ENCODE results near the gene UBA52. TPM values are rescaled to one million over a fixed set of nuclear protein-coding genes. Genes with fewer than 3 reads are reported as not detected.
A peak's percentile ranks its signal among the peaks of the same experiment; 100 is the strongest.

Gene UBA52
- total RNA-seq, 1 experiment from 2014 or later, result 1,265 TPM

GRCh38 chr19:18594096-18594823 lies 22.6 kb downstream of the UBA52 start:
- no peaks in the 10 kb centered on the region for H3K79me1 ChIP-seq (ENCODE audit: insufficient read depth, low read depth, low read length, poor library complexity, severe bottlenecking)
- no peak overlapping the region for H4K5ac ChIP-seq (ENCODE audit: insufficient read length, low read depth, low read length)
- no peak overlapping the region for H3K4ac ChIP-seq (ENCODE audit: low read depth, low read length)
- H3K4me1 ChIP-seq (ENCODE audit: insufficient read depth, low read length), result peaks cover 8% of the 10 kb centered on the region; the same call in 1 of the 2 replicates
- no CpG with 5 or more reads among the region's 54 CpGs for WGBS (ENCODE audit: extremely low coverage, insufficient read length, low lambda C conversion rate)
- no peak overlapping the region for H2BK12ac ChIP-seq (ENCODE audit: insufficient read length, low read depth, low read length)
- TF ChIP-seq CTCF (conservative IDR thresholded peaks at IDR 0.05), result peak; percentile 80
- H4K91ac ChIP-seq (ENCODE audit: insufficient read length, low read depth, low read length), result no peak overlapping the region
- H3K4me2 ChIP-seq (ENCODE audit: insufficient read depth, insufficient read length, low read length), result peak overlapping the region; percentile 77
- Mint-ChIP-seq H3K4me1 (peaks cover 41 to 50% of the 10 kb centered on the region in 2 experiments), H3K4me3 (peak overlapping the region; percentile 56 to 82), H3K27me3 (ENCODE audit: low read depth) (peaks cover 21% of the 10 kb centered on the region), H3K9me3 (no peaks in the 10 kb centered on the region; a peak in 1 of 5 replicates), H3K36me3 (ENCODE audit: insufficient read depth in 1 of 3, low read depth in 3 of 3) (peaks cover 3 to 16% (median 5%) of the 10 kb centered on the region in 3 experiments; a peak in 5 of 7 replicates), H3K27ac (peak overlapping the region; percentile 70 to 74 (median 73))
- H3K23ac ChIP-seq (ENCODE audit: insufficient read length, low read depth, low read length), result no peak overlapping the region
- H2BK5ac ChIP-seq (ENCODE audit: insufficient read length, low read length), result no peak overlapping the region
- H2AFZ ChIP-seq (ENCODE audit: low read length), result no peak overlapping the region
- H3K14ac ChIP-seq (ENCODE audit: insufficient read depth, low read length), result peak overlapping the region; percentile 77; the same call in 1 of the 2 replicates
- peak overlapping the region; percentile 80 for H3K18ac ChIP-seq (ENCODE audit: insufficient read length, low read depth, low read length)
- no peak overlapping the region for H3T11ph ChIP-seq (ENCODE audit: low read length)
- no peak overlapping the region for H4K8ac ChIP-seq (replicated peaks; ENCODE audit: insufficient read length, low read depth, low read length)
- H2BK20ac ChIP-seq (ENCODE audit: low read depth, low read length, poor library complexity, severe bottlenecking), result no peak overlapping the region
- H2BK120ac ChIP-seq (ENCODE audit: low read depth, low read length, poor library complexity, severe bottlenecking), result no peak overlapping the region
- no peaks in the 10 kb centered on the region for H3K79me2 ChIP-seq (ENCODE audit: insufficient read depth, low read length)
- peak overlapping the region; percentile 39 for H3K9ac ChIP-seq (ENCODE audit: extremely low read depth, insufficient read length, low read length)
- no peaks in the 10 kb centered on the region for H3K27me3 ChIP-seq (ENCODE audit: insufficient read depth, low read length)
- no peaks in the 10 kb centered on the region for H3K9me3 ChIP-seq (ENCODE audit: control insufficient read depth, low read depth, low read length)
- no peak overlapping the region for H3K56ac ChIP-seq (ENCODE audit: insufficient read length, low read depth, low read length)
- DNase-seq, result peak; percentile 83
- H4K20me1 ChIP-seq (ENCODE audit: control insufficient read depth, insufficient read depth, insufficient read length), result no peaks in the 10 kb centered on the region
- H2AK5ac ChIP-seq (ENCODE audit: insufficient read length, low read length), result no peak overlapping the region
- H3K27ac ChIP-seq (ENCODE audit: insufficient read length, low read depth, low read length), result no peak overlapping the region
- no peak overlapping the region for H2BK15ac ChIP-seq (ENCODE audit: low read depth, low read length)
- H3K23me2 ChIP-seq (ENCODE audit: insufficient read length, low read depth, low read length, poor library complexity, severe bottlenecking), result peaks cover 20% of the 10 kb centered on the region

Data from H9 (cell line).